ENCODE measurements around the gene TMEM89. TPM values are rescaled to one million over a fixed set of nuclear protein-coding genes. Genes with fewer than 3 reads are reported as not detected.

The TMEM89 gene
- total and polyA plus RNA-seq, 2 of the 13 experiments (the other 11 are each of a cell fraction or from before 2014, with no cell fraction given), result 0.31 to 0.59 TPM

- peak; percentile 100 for TF ChIP-seq ZBTB42 (CRISPR knock-in tag; IDR thresholded peaks at IDR 0.05)
- peak; percentile 76 for TF ChIP-seq NFYC (CRISPR knock-in tag; IDR thresholded peaks at IDR 0.05)
- peak; percentile 100 for TF ChIP-seq ZGPAT (CRISPR knock-in tag; IDR thresholded peaks at IDR 0.05)
- peak; percentile 100 for TF ChIP-seq ZNF274 (CRISPR knock-in tag; IDR thresholded peaks at IDR 0.05)
- TF ChIP-seq MIER3 (CRISPR knock-in tag; IDR thresholded peaks at IDR 0.05; ENCODE audit: borderline replicate concordance), result peak; percentile 100
- peak; percentile 100 for TF ChIP-seq ZNF343 (CRISPR knock-in tag; IDR thresholded peaks at IDR 0.05)
- TF ChIP-seq MLXIP (CRISPR knock-in tag; IDR thresholded peaks at IDR 0.05; ENCODE audit: borderline replicate concordance), result peak; percentile 100
- peak; percentile 97 for TF ChIP-seq ZSCAN29 (CRISPR knock-in tag; conservative IDR thresholded peaks at IDR 0.05)
- no peak for TF ChIP-seq SMARCC2 (IDR thresholded peaks at IDR 0.05)
- peak; percentile 86 for TF ChIP-seq ZNF362 (CRISPR knock-in tag; IDR thresholded peaks at IDR 0.05; ENCODE audit: borderline replicate concordance)
- no peak for TF ChIP-seq SMARCE1 (IDR thresholded peaks at IDR 0.05; ENCODE audit: borderline replicate concordance)
- TF ChIP-seq POGZ (CRISPR knock-in tag; IDR thresholded peaks at IDR 0.05), result peak; percentile 77
- TF ChIP-seq HDAC6 (IDR thresholded peaks at IDR 0.05; ENCODE audit: low read depth, low read length), result no peak
- TF ChIP-seq CCDC6 (CRISPR knock-in tag; IDR thresholded peaks at IDR 0.05), result peak; percentile 100
- no peak for TF ChIP-seq RFX1 (IDR thresholded peaks at IDR 0.05)
- peak; percentile 99 for TF ChIP-seq MEF2D (CRISPR knock-in tag; IDR thresholded peaks at IDR 0.05)
- peak; percentile 88 for TF ChIP-seq ELF1 (CRISPR knock-in tag; IDR thresholded peaks at IDR 0.05)
- TF ChIP-seq ZNF576 (CRISPR knock-in tag; IDR thresholded peaks at IDR 0.05), result peak; percentile 98
- TF ChIP-seq ZNF589 (CRISPR knock-in tag; conservative IDR thresholded peaks at IDR 0.05), result peak; percentile 100
- peak; percentile 100 for TF ChIP-seq CREBL2 (CRISPR knock-in tag; IDR thresholded peaks at IDR 0.05; ENCODE audit: borderline replicate concordance)
- peak; percentile 99 for TF ChIP-seq MTA3 (CRISPR knock-in tag; IDR thresholded peaks at IDR 0.05)
- peak; percentile 100 for TF ChIP-seq ZBTB4 (CRISPR knock-in tag; IDR thresholded peaks at IDR 0.05; ENCODE audit: borderline replicate concordance)
These were observed 40.1 kb upstream of the TMEM89 start (continued) for GRCh38 chr3:48661501-48662144.
